Smooth muscle cell of the brain vasculature (primary cell): ENCODE measurements around the gene CCDC12.

Experiments used
- DNase-seq: peaks from one replicate; pipeline ENCODE4 v3.0.0-alpha.2; 2012; ENCODE audit warnings: low read depth, low spot score

The CCDC12 gene

GRCh38 chr3:46907271-46907670 is 69.3 kb downstream of the CCDC12 start:
- no peak for DNase-seq

GRCh38 chr3:46906471-46907058 is 70.0 kb downstream of the CCDC12 start:
- DNase-seq: no peak

GRCh38 chr3:46905661-46906451 is 70.7 kb downstream of the CCDC12 start:
- DNase-seq: no peak

- DNase-seq: no peak
These were observed 71.4 kb downstream of the CCDC12 start for GRCh38 chr3:46905213-46905560.

- DNase-seq: no peak
These were observed 72.0 kb downstream of the CCDC12 start for GRCh38 chr3:46904303-46905212.

- DNase-seq: no peak
These were observed 72.9 kb downstream of the CCDC12 start for GRCh38 chr3:46903341-46904302.

GRCh38 chr3:46902188-46902631 is 74.3 kb downstream of the CCDC12 start:
- no peak for DNase-seq

GRCh38 chr3:46901591-46902187 is 74.9 kb downstream of the CCDC12 start:
- DNase-seq: no peak

GRCh38 chr3:46901061-46901460 is 75.5 kb downstream of the CCDC12 start:
- DNase-seq: no peak

- no peak for DNase-seq
These were observed 76.2 kb downstream of the CCDC12 start for GRCh38 chr3:46900356-46900755.

GRCh38 chr3:46900007-46900292 is 76.6 kb downstream of the CCDC12 start:
- DNase-seq: no peak

GRCh38 chr3:46899151-46900006 is 77.2 kb downstream of the CCDC12 start:
- no peak for DNase-seq

- DNase-seq: no peak
These were observed 78.0 kb downstream of the CCDC12 start for GRCh38 chr3:46898321-46899150.

- no peak for DNase-seq
These were observed 78.7 kb downstream of the CCDC12 start for GRCh38 chr3:46897829-46898320.

- DNase-seq: no peak
These were observed 79.5 kb downstream of the CCDC12 start for GRCh38 chr3:46897031-46897430.

GRCh38 chr3:46896386-46896785 is 80.2 kb downstream of the CCDC12 start:
- DNase-seq: no peak

GRCh38 chr3:46895761-46896160 is 80.8 kb downstream of the CCDC12 start:
- no peak for DNase-seq

GRCh38 chr3:46895204-46895660 is 81.3 kb downstream of the CCDC12 start:
- DNase-seq: no peak

GRCh38 chr3:46894256-46894655 is 82.3 kb downstream of the CCDC12 start:
- DNase-seq: no peak
